ACC112 (cell line): ENCODE data around the gene SBSN.

ENCODE experiments used
- H2AFZ ChIP-seq: fragments of 200-600 bp; sonication (generic); one replicate; pipeline ENCODE4 v1.6.0; 2017; ENCODE audit warnings: antibody characterized with exemption, low read length; ENCODE audit not compliant: unreplicated experiment
- H3K27ac ChIP-seq: fragments of 200-600 bp; sonication (generic); 2 replicates; pipeline ENCODE4 v1.5.1; 2014; ENCODE audit warnings: low read depth, mild to moderate bottlenecking, antibody characterized with exemption, low read length, moderate library complexity
- H3K27me3 ChIP-seq: fragments of 200-600 bp; sonication (generic); 2 replicates; pipeline ENCODE4 v1.6.1; 2014; ENCODE audit warnings: mild to moderate bottlenecking, antibody characterized with exemption, low read length, moderate library complexity, mixed read lengths; ENCODE audit not compliant: insufficient read depth
- H3K36me3 ChIP-seq: fragments of 200-600 bp; sonication (generic); 2 replicates; pipeline ENCODE4 v1.6.1; 2016; ENCODE audit warnings: mild to moderate bottlenecking, antibody characterized with exemption, low read length, moderate library complexity, mixed read lengths; ENCODE audit not compliant: insufficient read depth
- H3K4me1 ChIP-seq: fragments of 200-600 bp; sonication (generic); one replicate; pipeline ENCODE4 v1.6.1; 2016; ENCODE audit warnings: low read length, mixed read lengths; ENCODE audit not compliant: insufficient read depth, unreplicated experiment, control insufficient read depth
- H3K4me3 ChIP-seq: fragments of 200-600 bp; sonication (generic); 2 replicates; pipeline ENCODE4 v1.5.1; 2014; ENCODE audit warnings: mild to moderate bottlenecking, low read depth, low read length
- H3K79me2 ChIP-seq: fragments of 200-600 bp; sonication (generic); one replicate; pipeline ENCODE4 v1.6.0; 2016; ENCODE audit warnings: low read length; ENCODE audit not compliant: control insufficient read depth, unreplicated experiment, insufficient read depth

SBSN gene

GRCh38 chr19:35501684-35502083, 26.4 kb downstream of the SBSN start:
- Histone ChIP-seq H3K27me3 (no peaks in the 10 kb centered on the region), H3K36me3 (no peaks in the 10 kb centered on the region), H3K4me1 (no peaks in the 10 kb centered on the region), H3K79me2 (no peaks in the 10 kb centered on the region), H2AFZ (no peak overlapping the region), H3K27ac (no peak overlapping the region), H3K4me3 (no peak overlapping the region)

- Histone ChIP-seq H3K4me3 (no peak overlapping the region), H3K79me2 (no peaks in the 10 kb centered on the region), H2AFZ (no peak overlapping the region), H3K27me3 (no peaks in the 10 kb centered on the region), H3K4me1 (no peaks in the 10 kb centered on the region), H3K27ac (no peak overlapping the region), H3K36me3 (no peaks in the 10 kb centered on the region)
Measured at GRCh38 chr19:35500611-35501010, 27.5 kb downstream of the SBSN start.

- H3K27ac ChIP-seq = no peak overlapping the region
- H3K4me3 ChIP-seq = no peak overlapping the region
- no peak overlapping the region for H2AFZ ChIP-seq
- no peaks in the 10 kb centered on the region for H3K4me1 ChIP-seq
- H3K27me3 ChIP-seq = no peaks in the 10 kb centered on the region
- no peaks in the 10 kb centered on the region for H3K79me2 ChIP-seq
- no peaks in the 10 kb centered on the region for H3K36me3 ChIP-seq
Measured at GRCh38 chr19:35498984-35499527, 29.1 kb downstream of the SBSN start.

- Histone ChIP-seq H3K36me3 (no peaks in the 10 kb centered on the region), H2AFZ (no peak overlapping the region), H3K79me2 (no peaks in the 10 kb centered on the region), H3K27me3 (no peaks in the 10 kb centered on the region), H3K4me1 (no peaks in the 10 kb centered on the region), H3K27ac (no peak overlapping the region), H3K4me3 (no peak overlapping the region)
Measured at GRCh38 chr19:35498220-35498619, 29.9 kb downstream of the SBSN start.

DNA sequence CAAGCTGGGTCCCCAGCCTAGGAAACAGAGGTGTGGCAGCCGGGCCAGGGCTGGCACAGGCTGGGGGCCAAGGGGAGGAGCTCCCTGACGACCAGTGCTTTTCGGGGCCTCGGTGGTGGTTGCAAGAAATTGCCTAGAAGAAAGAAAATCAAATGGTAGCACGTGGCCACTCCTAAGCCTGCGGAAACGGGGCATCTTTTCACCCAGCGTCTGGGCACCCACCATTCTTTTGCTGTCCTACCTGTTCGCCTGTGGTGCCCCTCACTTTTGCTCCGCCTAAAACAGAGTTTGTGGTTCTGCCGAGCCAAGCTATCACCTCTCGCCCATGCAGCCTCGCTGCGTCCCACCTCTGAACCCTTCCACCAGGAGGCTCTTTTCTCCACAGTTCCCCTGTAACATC, 30.7 kb downstream of the SBSN start:
- Histone ChIP-seq H2AFZ (no peak overlapping the region), H3K79me2 (no peaks in the 10 kb centered on the region), H3K4me3 (no peak overlapping the region), H3K27me3 (no peaks in the 10 kb centered on the region), H3K27ac (no peak overlapping the region), H3K4me1 (no peaks in the 10 kb centered on the region), H3K36me3 (no peaks in the 10 kb centered on the region)

- Histone ChIP-seq H3K79me2 (no peaks in the 10 kb centered on the region), H3K27me3 (peaks cover 9% of the 10 kb centered on the region; the same call in 1 of the 2 replicates), H3K36me3 (no peaks in the 10 kb centered on the region), H3K4me1 (no peaks in the 10 kb centered on the region), H3K27ac (no peak overlapping the region), H3K4me3 (no peak overlapping the region), H2AFZ (no peak overlapping the region)
Measured at GRCh38 chr19:35495107-35496064, 32.7 kb downstream of the SBSN start.

DNA sequence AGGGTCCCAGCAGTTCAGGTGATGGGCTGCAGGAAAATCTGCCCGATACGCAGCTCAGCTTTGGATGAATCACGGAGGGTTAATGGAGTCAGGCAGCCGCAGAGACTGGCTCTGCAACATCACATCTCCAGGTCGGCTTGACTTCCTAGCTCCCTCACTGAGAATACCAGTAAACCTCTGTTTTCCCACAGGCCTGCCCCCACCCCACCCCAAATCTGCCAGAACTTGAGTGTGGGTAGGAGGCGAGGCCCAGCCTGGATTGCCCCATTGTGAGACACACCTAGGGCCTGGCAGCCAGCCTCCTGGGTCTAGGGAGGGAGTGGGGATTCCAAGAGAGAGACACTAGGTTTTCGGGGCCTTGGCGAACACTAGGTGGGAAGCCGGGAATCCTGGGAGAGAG, 34.1 kb downstream of the SBSN start:
- H3K4me1 ChIP-seq = no peaks in the 10 kb centered on the region
- H3K36me3 ChIP-seq = no peaks in the 10 kb centered on the region
- H3K27me3 ChIP-seq = peaks cover 17% of the 10 kb centered on the region; the same call in 1 of the 2 replicates
- H3K27ac ChIP-seq = no peak overlapping the region
- no peak overlapping the region for H2AFZ ChIP-seq
- no peaks in the 10 kb centered on the region for H3K79me2 ChIP-seq
- H3K4me3 ChIP-seq = no peak overlapping the region

- Histone ChIP-seq H3K4me3 (no peak overlapping the region), H3K36me3 (no peaks in the 10 kb centered on the region), H3K27ac (no peak overlapping the region), H2AFZ (no peak overlapping the region), H3K4me1 (no peaks in the 10 kb centered on the region), H3K27me3 (peaks cover 35% of the 10 kb centered on the region), H3K79me2 (no peaks in the 10 kb centered on the region)
Measured at GRCh38 chr19:35491836-35492360, 36.2 kb downstream of the SBSN start.

DNA sequence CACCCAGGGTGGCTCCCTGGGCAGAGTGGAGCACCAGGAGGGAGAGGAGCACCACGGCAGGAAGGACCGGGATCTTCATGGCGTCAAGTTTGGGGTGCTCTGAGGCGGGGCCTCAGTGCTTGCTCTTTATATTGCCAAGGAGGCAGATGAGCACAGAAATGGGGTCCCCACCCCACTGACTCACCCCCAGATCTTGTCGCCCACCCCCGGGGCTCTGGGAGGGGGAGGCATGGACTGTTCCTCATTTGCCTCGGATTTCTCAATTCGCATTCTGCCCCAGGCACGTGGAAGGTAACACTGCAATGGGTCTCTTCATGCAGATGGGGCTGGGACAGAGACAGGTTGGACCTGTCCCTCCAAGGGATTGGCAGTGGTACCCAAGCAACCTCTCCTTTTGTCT, 37.7 kb downstream of the SBSN start, which contains the start of gene KRTDAP:
KRTDAP (minus strand) TSS at position 101 of the 400 bp plus-strand sequence; CDS start at position 79, 22 bp downstream.
- Histone ChIP-seq H3K27me3 (peaks cover 45% of the 10 kb centered on the region), H3K4me1 (no peaks in the 10 kb centered on the region), H2AFZ (no peak within 1 kb of the TSS)

GRCh38 chr19:35488677-35489076, 39.4 kb downstream of the SBSN start:
- Histone ChIP-seq H3K4me1 (no peaks in the 10 kb centered on the region), H3K4me3 (no peak overlapping the region), H3K36me3 (no peaks in the 10 kb centered on the region), H3K79me2 (no peaks in the 10 kb centered on the region), H2AFZ (no peak overlapping the region), H3K27ac (no peak overlapping the region), H3K27me3 (peaks cover 45% of the 10 kb centered on the region)

More for the DNA sequence above, 37.7 kb downstream of the SBSN start, which contains the start of gene KRTDAP:
- H3K27ac ChIP-seq = no peak within 1 kb of the TSS
- H3K36me3 ChIP-seq = no peaks in the 10 kb centered on the region
- no peak within 1 kb of the TSS for H3K4me3 ChIP-seq
- no peaks in the 10 kb centered on the region for H3K79me2 ChIP-seq
